ENCODE data around the gene PEX14. TPM values are rescaled to one million over a fixed set of nuclear protein-coding genes. Genes with fewer than 3 reads are reported as not detected.

The PEX14 gene
- total RNA-seq, 1 donor from 2014 or later, result 27.4 TPM

- TF ChIP-seq CTCF (IDR thresholded peaks at IDR 0.05; ENCODE audit: insufficient read depth, low read length, poor library complexity, severe bottlenecking), result no peak
- Histone ChIP-seq H3K4me3 (ENCODE audit: low read depth, low read length) (no peak overlapping the region), H3K36me3 (ENCODE audit: control insufficient read depth, insufficient read depth, low read length) (no peaks in the 10 kb centered on the region), H3K27me3 (ENCODE audit: control insufficient read depth, insufficient read depth, low read length) (no peaks in the 10 kb centered on the region)
- no peak for DNase-seq (ENCODE audit: low read depth)
These were observed 84.6 kb downstream of the PEX14 start for GRCh38 chr1:10559386-10559785.

GRCh38 chr1:10561497-10561896 lies 86.7 kb downstream of the PEX14 start:
- H3K36me3 ChIP-seq (ENCODE audit: control insufficient read depth, insufficient read depth, low read length), result no peaks in the 10 kb centered on the region
- DNase-seq (ENCODE audit: low read depth), result peak; percentile 18
- H3K27me3 ChIP-seq (ENCODE audit: control insufficient read depth, insufficient read depth, low read length), result no peaks in the 10 kb centered on the region
- TF ChIP-seq CTCF (IDR thresholded peaks at IDR 0.05; ENCODE audit: insufficient read depth, low read length, poor library complexity, severe bottlenecking), result no peak
- no peak overlapping the region for H3K4me3 ChIP-seq (ENCODE audit: low read depth, low read length)

GRCh38 chr1:10561955-10562354 lies 87.2 kb downstream of the PEX14 start:
- peak; percentile 42 for TF ChIP-seq CTCF (IDR thresholded peaks at IDR 0.05; ENCODE audit: insufficient read depth, low read length, poor library complexity, severe bottlenecking)
- Histone ChIP-seq H3K4me3 (ENCODE audit: low read depth, low read length) (no peak overlapping the region), H3K36me3 (ENCODE audit: control insufficient read depth, insufficient read depth, low read length) (no peaks in the 10 kb centered on the region), H3K27me3 (ENCODE audit: control insufficient read depth, insufficient read depth, low read length) (no peaks in the 10 kb centered on the region)
- no peak for DNase-seq (ENCODE audit: low read depth)

DNA sequence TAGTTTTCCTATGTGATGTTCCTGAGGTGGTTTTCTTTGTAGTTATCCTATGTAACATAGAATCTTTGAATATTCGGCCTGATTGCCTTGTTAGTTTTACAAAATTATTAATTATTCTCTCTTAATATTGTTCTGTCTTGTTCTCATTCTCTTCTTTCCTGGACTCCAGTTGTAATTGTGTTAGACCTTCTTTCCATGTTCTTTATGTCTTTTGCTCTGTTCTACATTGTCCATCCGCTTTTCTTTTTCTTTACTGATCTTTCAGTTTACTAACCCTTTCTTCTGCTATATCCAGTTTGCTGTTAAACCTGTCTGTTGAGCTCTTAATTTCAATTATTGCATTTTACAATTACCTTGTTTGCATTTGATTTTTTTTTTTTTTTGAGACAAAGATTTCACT lies 89.3 kb downstream of the PEX14 start:
- Histone ChIP-seq H3K27me3 (ENCODE audit: control insufficient read depth, insufficient read depth, low read length) (no peaks in the 10 kb centered on the region), H3K36me3 (ENCODE audit: control insufficient read depth, insufficient read depth, low read length) (no peaks in the 10 kb centered on the region), H3K4me3 (ENCODE audit: low read depth, low read length) (no peak overlapping the region)
- TF ChIP-seq CTCF (IDR thresholded peaks at IDR 0.05; ENCODE audit: insufficient read depth, low read length, poor library complexity, severe bottlenecking), result no peak
- DNase-seq (ENCODE audit: low read depth), result no peak

GRCh38 chr1:10569531-10569930 lies 94.8 kb downstream of the PEX14 start:
- no peak for TF ChIP-seq CTCF (IDR thresholded peaks at IDR 0.05; ENCODE audit: insufficient read depth, low read length, poor library complexity, severe bottlenecking)
- no peak overlapping the region for H3K4me3 ChIP-seq (ENCODE audit: low read depth, low read length)

GRCh38 chr1:10575616-10576015 lies 100.9 kb downstream of the PEX14 start:
- H3K4me3 ChIP-seq (ENCODE audit: low read depth, low read length), result no peak overlapping the region
- no peaks in the 10 kb centered on the region for H3K36me3 ChIP-seq (ENCODE audit: control insufficient read depth, insufficient read depth, low read length)
- TF ChIP-seq CTCF (IDR thresholded peaks at IDR 0.05; ENCODE audit: insufficient read depth, low read length, poor library complexity, severe bottlenecking), result no peak
- no peaks in the 10 kb centered on the region for H3K27me3 ChIP-seq (ENCODE audit: control insufficient read depth, insufficient read depth, low read length)
- DNase-seq (ENCODE audit: low read depth), result peak; percentile 34

More at GRCh38 chr1:10569531-10569930, 94.8 kb downstream of the PEX14 start:
- DNase-seq (ENCODE audit: low read depth), result no peak
- no peaks in the 10 kb centered on the region for H3K27me3 ChIP-seq (ENCODE audit: control insufficient read depth, insufficient read depth, low read length)
- H3K36me3 ChIP-seq (ENCODE audit: control insufficient read depth, insufficient read depth, low read length), result no peaks in the 10 kb centered on the region
